GM18505 (cell line): Measurements from ENCODE around the gene MAB21L4.

Source experiments
- ATAC-seq: cut with Tn5 transposase; IDR thresholded peaks from one replicate; pipeline ENCODE4 v1.9.1; 2021; ENCODE audit not compliant: unreplicated experiment
- POLR2A ChIP-seq: IDR thresholded peaks from 4 replicates; pipeline ENCODE4 v1.6.1; 2011; ENCODE audit warnings: borderline replicate concordance; ENCODE audit not compliant: insufficient read depth, insufficient read length; ENCODE audit errors: extremely low read depth

MAB21L4 gene

DNA sequence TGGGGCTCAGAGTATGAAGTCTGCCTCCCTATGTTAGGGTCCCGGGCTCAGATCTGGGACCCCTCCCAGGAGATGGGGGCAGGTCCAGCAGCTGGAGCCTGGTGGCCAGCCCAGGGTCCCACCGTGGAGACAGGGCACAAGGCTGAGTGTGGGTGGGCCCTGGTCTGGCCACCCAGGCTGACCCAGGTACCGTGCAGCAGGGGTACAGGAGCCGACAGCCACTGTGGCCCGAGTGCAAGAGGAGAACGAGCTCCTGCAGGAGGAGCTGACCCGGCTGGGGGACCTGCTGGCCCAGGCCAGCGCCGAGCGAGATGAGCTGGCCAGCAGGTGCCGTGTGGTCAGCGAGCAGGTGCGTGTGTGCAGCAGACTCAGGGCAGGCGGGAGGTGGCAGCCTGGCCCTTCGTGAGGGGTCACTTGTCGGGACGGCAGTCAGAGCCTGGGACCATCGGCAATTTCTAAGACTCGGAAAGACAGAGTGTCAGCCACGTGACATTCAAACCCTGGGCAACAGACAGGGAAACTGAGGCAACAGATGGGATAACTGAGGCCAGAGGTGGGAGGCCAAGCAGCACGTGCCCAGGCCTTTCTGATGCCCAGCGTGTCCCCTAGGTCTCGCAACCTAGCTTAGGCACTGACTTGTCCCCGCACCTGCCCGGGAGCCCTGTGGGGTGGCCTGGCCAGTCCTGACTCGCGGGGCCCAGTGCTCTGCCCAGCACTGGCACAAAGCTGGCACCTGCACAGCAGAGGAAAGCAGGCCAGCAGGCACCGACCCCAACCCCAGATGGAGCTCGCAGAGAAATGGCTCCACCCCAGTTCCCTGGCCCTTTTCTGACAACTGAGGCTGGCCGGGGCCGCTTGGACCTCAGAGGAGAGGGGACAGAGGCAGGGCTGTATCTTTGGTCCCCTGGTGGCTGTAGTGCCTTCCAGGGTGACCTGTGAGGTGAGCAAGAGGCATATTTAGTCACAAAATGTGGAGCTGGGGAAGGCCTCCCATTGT is 24.1 kb upstream of the MAB21L4 start:
- TF ChIP-seq POLR2A, result no peak

DNA sequence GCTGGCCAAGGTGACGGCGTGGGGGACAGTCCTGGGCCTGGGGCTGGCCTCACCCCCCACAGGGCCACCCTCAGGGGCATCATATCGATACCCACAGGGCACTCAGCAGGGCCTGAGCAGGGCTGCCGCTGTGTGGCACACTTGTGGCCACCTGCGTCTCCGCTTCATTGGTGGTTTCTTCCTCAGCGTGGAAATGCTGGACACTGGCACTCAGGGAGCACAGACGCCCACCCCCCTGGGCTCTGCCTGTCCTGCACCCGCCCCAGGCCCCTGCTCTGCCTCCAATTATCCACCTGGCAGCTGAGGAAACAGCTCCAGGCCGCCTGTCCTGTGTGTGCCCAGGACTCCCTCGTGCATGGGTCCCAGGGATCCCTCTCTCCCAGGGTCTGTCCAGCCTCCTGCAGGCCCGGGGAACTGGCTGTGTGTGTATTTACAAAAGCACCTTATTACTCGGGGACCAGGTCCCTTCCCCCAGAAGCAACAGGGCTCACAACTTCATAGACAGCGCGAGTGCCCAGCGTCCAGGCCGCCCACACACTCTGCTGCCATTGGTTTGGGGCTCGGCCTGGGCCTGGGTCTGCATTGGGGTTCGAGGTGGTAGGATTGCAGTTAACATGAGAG is 23.3 kb upstream of the MAB21L4 start:
- no peak for TF ChIP-seq POLR2A
- ATAC-seq, result no peak

More for the DNA sequence above, 24.1 kb upstream of the MAB21L4 start:
- ATAC-seq, result no peak

DNA sequence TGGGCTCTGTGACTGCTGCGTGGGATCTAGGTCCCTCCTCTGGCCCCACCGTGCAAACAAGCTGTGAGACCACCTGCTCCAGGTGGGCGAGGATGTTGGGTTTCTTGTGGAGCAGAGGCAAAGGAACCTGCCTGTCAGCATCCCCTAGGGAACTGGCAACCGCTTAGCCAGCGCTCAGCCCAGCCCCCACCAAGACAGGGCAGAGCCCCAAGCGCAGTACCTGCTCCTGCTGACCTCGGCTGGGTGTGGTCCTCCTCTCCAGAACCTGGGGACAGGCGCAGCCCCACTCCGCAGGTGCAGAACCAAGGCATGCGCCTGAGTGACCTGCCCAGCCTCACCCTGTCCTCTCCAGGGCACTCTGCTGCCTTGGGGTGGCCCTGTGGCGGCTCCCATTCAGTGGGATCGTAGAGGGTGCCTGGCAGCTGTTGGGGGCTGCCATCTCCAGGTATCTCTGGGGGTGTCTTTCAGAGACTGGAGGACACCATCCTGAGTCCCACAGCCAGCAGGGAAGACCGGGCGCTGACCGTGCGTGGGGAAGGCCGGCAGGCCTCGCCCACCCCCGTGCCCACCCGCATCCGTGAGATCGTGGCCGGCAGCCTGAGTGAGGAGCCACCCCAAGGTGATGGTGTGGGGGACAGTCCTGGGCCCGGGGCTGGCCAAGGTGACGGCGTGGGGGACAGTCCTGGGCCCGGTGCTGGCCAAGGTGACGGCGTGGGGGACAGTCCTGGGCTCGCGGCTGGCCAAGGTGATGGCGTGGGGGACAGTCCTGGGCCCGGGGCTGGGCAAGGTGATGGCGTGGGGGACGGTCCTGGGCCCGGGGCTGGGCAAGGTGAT is 22.5 kb upstream of the MAB21L4 start:
- no peak for ATAC-seq
- TF ChIP-seq POLR2A, result no peak

DNA sequence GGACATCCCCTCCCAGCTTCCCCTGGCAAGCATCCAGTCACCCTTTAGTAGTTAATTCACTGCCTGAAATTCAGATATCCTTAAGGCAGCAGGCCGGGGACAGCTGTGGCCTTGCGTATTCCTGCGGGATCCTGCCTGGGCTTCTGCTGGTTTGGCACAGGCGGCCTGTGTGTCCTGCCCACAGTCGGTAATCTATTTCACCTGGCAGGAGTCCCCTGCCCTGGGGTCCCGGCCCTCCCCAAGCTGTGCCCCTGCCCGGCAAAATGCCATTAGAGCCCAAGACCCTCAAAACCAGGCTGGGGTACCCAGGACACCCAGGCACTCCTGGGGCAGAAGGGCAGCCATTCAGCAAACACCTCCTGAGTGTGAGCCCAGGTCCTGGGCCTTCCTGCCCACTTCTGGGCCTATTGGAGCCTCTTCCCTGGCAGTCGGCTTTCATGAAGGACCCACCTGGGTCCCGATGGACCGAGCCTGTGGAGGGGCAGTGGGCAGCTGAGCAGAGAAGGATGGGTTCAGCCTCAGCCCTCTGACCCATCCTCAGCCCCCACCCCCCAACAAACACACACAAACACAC is 21.8 kb upstream of the MAB21L4 start:
- TF ChIP-seq POLR2A, result no peak
- ATAC-seq, result no peak

DNA sequence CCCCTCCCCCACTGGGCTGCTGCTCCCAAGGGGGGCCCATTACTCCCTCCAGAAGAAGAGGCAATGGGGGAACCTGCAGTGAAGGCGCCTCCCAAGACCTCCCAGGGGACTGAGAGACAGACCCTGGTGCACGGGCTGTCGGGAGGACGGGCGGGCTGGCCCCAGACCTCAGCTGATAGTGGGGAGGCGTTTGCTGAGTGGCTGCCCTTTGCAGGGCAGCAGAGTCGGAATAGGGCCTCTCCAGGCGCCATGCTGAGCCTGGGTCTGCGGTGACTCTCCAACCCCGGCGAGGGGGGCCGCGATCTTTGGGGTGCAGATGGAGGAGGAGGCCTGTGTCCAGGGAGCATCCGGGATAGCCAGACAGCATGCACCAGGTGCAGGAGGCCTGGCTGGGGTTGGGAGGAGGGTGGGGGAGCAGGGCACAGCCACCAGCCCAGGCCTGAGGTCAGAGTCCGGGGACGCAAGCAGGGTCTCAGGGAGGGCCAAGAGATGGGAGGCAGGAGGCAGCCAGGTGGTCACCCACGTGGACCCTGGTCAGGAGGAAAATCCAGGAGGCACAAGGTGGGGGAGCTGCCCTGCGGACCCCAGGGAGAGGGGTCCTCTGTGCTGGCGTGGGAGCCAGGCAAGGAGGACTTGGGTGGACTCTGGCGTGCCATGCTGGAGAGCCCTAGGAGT is 21.2 kb upstream of the MAB21L4 start:
- no peak for TF ChIP-seq POLR2A
- no peak for ATAC-seq

DNA sequence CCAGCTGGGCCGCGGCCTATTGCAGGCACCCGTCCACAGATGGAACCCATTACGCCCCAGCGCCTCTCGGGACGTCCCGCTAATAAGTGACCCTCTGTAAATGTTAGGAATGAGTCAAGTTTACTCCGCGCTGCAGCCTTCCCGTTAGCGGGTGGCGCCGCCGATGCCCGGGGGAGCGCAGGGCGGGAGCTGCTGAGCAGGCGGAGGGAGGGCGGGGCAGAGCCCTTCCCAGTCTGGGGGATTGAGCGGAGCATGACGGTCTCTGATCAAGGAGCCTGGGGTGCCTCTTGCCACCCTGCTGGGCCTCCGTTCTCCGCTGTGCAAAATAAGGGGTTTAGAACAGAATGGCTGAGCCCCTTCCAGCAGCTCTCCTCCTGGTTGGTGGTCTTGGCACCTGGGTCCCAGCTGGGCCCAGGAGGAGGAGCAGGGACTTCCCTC is 20.6 kb upstream of the MAB21L4 start:
- no peak for TF ChIP-seq POLR2A
- no peak for ATAC-seq

DNA sequence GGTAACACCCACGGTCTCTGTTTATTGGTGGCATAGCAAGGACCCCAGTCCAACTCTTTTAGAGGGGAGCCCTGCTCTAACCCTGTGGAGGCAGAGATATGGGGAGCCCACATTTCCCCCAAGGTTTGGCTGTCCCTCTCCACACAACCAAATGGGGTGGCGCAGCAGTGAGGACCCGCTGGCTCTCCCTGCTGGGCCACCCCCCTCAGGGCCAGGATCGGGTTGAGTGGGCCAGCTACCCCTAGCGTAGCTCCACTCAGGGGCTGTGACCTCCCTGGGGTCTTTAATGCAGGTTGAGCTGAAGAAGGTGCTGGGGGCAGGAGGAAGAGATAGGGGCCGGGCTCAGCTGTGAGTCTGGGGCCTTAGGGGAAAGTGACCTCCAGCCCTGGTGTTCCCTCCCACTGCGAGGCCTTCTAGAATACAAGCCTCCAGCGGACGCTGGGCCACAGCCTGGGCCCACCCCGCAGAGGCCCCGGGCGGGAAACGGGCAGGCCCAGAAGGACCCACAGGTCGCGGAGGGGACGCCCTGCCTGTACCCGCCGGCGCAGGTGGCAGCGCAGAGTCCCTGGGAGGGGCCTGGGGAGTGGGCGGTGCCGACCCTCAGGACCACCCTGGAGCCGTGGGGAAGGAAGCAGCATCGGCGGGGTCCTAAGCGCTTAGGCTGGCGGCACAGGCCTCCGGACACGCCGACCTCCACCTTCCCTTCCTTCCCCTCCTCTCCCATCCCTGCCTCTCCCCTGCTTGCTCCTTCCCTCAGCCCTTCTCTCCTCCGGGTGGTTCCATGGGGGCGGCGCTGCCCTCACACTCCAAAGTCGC is 19.8 kb upstream of the MAB21L4 start:
- no peak for TF ChIP-seq POLR2A
- ATAC-seq, result no peak

DNA sequence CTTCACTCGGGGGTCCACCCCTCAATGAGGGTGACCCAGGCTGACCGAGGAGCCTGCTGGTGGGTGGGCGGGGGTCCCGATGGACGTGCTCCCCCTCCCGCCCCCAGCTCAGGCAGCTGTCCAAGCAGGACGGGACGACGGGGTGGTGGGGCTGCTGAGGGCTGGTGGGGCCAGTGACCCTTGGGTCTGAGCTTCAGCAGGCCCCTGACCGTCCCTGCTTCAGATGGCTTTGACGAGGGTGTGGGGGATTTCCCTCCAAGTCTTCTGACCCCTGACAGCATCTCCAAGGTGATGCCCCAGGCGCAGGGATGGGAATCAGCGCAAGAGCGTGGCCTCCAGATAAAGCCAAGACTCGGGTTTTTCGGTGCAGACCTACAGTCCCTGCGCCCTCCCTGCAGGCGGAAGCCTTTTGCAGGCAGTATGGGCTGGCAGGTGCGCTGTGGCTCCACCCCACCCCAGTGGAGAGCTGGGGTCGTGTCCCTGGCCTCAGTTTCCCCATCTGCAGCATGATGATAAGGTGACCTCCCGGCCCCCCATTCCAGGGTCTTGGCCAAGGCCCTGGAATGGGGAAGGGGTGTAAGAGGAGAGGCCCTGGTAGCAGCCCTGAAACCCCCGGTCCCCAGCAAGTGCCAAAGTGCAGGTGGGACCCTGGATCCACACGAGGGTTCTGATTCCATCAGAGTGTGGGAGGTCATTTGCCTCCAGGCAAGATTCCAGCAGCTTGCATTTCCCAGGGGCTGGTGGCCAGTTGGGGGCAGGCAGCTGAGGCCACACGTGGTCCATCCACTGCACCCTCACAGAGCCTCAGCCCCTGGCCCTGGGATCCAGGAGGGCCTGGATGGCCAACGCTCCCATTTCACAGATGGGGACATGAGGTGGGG is 18.9 kb upstream of the MAB21L4 start:
- no peak for ATAC-seq

DNA sequence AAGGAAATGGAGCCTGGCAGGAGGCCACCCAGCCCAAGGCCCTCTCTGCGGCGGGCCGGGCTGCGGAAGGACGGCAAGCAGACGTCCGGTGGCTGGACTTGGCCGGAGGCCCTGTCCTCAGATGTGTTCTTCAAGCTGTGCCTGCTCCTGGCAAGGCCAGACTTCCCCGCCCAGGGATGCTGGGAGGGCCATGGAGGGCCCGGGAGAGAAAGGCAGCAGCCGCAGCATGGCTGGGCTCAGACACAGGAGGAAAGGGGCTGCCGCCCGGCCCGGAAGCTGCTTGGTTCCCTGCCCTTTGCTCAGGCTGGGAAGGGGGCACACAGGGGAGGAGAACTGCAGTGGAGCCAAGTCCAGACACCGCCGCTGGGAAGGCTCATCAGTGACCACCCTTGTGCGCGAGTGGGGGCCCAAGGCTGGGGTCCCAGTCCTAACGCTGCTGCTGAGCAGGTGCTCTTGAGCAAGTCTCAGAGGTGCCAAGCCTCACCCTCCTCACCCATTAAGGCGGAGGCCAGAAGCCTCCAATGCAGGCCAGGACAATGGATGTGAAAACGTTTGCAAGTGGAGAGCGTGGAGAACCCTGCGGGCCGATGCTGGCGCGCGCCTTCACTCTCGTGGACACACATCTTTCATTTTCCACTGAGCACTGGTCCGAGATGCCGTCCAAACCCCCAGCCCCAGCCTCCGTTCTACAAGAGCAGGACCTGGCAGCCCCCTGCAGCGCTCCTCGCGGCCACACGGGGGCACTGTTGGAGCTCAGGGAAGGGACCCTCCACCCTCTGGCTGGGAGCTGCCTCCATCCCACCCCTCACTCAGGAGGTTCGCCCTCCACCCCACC is 18.1 kb upstream of the MAB21L4 start:
- no peak for ATAC-seq
- no peak for TF ChIP-seq POLR2A

More for the DNA sequence above, 18.9 kb upstream of the MAB21L4 start:
- no peak for TF ChIP-seq POLR2A
